OCI-M1 (cell line): ENCODE measurements around the gene SPECC1L.
A peak's percentile ranks its signal among the peaks of the same experiment; 100 is the strongest.

Source experiments
- DNase-seq: peaks from one replicate; lab custom pipeline; 2025; lab: John Stamatoyannopoulos, UW

The SPECC1L gene

DNA sequence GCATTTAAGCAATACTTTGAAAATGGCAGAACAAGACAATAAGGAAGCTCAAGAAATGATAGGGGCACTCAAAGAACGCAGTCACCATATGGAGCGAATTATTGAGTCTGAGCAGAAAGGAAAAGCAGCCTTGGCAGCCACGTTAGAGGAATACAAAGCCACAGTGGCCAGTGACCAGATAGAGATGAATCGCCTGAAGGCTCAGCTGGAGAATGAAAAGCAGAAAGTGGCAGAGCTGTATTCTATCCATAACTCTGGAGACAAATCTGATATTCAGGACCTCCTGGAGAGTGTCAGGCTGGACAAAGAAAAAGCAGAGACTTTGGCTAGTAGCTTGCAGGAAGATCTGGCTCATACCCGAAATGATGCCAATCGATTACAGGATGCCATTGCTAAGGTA is 51.9 kb downstream of the SPECC1L start:
- DNase-seq, result no peak

DNA sequence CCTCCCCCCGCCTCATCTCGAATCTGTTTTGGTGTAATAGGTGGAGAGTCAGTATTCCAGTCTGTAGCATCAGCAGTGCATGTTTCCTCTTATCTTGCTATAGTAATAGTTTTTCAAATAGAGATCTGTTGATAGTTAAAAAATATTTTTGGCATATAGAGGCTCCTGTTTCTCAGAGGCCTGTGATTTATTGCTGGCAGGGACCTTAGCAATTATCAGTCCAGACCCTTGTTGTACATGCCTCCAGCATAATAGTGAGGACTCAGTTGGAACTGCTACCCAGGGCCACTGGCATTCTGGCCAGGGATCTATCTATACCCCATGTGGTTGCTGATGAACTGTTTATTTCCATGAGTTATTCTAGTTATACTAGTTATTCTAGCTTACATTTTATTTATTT is 52.6 kb downstream of the SPECC1L start:
- no peak for DNase-seq

DNA sequence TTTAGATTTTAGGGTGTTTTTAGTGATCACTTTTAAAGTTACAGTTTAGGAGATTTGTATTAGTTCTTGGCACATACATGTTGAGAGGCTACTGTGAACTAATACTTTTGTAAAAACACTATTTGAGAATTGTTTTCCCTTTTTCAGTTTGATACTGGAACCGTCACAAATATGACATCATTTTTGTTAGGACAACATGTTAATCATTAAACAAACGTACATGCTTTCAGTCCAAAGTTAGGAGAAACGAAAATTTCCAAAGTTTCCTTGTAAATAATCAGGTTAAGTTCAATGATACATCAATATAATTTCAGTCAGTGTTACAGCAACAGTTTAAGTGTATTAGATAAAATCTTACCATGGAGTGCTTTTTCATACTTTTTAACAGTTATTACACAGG is 53.1 kb downstream of the SPECC1L start:
- no peak for DNase-seq

DNA sequence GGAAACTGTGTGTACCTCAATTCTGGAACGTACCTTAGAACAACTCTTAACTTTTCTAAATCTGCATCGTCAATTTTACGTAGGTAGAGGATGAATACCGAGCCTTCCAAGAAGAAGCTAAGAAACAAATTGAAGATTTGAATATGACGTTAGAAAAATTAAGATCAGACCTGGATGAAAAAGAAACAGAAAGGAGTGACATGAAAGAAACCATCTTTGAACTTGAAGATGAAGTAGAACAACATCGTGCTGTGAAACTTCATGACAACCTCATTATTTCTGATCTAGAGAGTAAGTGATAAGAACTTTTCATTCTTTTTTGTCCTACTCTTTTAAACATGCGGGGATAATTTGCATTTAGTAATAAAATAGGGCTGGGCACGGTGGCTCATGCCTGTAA is 53.5 kb downstream of the SPECC1L start:
- DNase-seq, result no peak

DNA sequence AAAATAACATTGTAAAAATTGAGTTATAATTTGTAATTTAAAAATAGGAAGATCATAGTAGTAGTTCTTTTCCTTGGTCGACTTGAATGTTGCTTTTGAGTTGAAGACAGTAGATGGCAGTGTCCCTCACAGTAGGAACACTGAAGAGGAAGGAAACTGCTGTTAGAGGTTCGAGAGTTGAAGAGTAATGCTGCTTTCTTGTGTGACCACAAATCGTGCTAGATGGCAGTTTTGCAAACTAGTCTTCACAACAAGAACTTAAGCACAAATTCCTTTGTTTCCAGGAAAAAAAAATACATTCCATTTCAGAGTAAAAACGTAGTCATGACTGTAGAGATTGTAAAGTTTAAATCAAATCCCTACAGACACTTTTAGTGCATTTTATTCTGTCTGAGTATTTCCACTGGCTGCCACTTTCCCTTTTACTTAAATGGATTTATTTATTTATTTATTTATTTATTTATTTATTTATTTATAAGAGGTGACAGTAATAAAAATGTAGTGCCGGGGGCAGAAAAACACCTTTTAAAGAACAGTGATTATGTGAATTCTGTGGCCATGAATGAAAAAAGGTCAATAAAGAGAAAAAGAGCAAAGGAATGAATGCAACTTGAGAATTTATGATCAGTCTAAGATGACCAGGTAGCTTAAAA is 54.6 kb downstream of the SPECC1L start:
- DNase-seq, result peak; percentile 92

DNA sequence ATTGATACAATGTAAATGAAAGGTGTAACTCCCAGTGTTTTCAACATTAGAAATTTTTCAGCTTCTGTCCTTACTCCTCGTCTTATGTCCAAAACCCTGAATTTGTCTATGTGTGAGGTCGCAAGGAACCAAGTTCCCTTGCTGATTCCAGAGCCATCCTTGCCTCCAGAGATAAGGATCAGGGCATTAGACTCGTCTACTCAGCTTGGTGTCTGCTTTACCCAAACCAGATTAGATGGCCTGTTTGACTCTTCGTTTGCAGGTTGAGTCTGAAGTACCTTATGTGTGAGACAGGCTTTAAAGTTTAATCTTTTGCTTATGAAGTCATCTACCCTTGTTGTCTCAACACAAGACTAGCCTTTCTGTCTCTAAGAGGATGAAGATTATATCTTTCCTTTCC is 55.6 kb downstream of the SPECC1L start:
- no peak for DNase-seq

DNA sequence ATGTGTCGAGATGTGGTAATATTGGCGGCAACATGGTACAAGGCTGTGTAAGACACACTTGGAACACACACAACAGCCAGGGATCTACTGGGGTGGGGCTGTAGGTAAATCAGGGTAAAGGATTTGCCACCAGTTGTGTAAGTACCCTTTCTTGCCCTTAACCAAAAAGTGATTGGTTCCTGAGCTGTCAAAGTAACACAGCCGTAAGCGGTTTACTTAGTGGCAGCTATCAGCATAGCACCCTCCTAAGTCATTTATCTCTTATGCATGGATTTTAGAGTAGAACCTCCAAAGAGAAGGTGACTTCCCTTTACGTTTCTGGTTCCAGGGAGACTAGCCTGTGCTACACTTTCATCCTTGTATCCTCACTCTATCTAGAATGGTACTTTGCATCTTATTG is 57.2 kb downstream of the SPECC1L start:
- DNase-seq, result no peak

DNA sequence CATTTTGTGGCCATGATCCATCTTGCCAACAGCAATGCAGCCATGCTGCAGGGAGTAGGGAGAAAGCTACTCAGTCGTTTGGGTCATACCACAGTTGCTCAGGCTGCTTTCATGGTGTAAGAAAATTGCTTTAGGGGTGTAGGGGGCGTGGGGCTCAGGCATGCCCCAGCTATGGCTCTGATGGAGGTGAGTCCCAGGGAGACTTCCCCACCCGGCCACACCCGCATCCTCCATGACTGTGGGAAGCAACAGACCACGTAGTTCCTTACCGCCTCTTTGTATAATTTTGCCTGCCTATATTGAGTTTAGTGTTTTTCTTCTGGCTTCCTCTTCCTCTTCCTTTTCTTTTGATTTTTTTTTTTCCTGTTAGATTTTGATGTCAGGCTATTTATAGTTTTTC is 58.8 kb downstream of the SPECC1L start:
- no peak for DNase-seq

DNA sequence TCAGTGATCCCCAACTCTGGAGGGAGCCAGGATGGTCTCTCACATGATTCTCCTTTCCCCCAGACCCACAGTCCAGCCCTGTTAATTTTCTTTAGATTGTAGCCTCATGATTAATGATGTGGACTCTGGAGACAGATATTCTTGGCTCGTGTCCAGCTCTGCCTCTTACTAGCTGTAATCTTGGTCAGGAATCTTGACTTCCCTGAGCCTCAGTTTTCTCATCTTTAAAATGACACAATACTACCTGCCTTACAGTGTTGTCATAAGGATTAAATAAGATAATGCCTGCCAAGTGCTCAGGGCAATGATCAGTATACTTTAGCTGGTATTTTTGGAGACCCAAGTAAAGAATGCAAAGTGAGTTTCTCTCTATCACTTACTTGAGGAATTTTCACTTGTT is 60.0 kb downstream of the SPECC1L start:
- DNase-seq, result peak; percentile 40

DNA sequence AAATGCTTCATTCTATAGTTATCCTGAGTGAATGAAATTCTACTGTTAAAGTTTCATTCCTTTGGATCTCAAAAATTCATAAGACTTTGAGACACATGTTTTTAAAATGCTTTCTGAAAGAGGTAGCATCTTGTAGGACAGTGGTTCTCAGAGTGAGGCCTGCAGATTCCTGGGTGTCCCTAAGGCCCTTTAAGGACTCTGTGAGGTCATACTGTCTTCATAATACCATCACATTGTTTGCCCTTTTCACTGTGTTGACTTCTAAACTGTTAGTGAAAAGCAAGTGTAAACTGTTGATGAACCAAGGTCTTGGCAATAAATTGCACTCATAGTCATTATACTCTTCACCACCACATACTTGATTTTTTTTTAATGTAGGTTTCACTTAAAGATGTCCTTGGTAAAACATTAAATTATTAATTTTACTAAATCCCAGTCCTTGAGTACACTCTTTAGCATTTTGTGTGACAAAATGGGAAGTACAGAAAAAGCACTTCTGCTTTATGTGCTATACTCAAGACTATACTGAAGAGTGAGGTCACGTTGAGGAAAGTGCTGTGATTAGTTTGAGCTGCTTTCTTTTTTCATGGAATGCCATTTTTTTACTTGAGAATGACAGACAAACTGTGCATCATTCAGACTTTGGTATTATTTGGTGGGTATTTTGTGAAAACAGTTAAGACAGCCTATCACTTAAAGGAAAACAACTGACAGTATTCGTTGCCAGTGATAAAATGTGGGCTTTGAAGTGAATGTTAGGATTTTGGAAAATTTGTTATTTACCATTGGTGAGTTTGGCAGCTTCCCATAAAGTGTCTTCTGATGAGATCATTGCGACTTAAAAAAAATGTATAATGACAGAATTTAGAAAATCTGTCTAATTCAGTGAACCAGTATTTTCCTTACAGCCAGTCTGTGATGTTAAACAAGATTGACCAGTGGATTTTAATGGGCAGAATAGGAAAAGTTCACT is 61.1 kb downstream of the SPECC1L start:
- peak; percentile 67 for DNase-seq

DNA sequence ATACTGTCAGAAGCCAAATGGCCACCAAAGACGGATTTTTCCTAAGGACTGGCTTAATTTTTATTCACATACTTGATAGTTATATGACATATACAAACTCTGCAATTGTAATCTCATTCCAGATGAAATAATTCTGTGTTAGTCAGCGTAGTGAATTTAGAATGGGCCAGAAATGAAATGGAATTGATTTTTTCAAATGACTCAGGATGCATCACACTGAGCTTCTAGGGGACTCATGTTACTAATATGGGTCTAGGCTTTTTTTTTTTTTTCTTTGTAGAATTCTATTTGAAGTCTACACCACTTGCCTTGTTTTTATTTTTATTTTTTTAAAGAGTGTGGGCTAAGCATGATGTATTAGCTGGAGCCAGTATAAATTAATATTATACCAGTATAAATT is 62.7 kb downstream of the SPECC1L start:
- DNase-seq, result no peak

DNA sequence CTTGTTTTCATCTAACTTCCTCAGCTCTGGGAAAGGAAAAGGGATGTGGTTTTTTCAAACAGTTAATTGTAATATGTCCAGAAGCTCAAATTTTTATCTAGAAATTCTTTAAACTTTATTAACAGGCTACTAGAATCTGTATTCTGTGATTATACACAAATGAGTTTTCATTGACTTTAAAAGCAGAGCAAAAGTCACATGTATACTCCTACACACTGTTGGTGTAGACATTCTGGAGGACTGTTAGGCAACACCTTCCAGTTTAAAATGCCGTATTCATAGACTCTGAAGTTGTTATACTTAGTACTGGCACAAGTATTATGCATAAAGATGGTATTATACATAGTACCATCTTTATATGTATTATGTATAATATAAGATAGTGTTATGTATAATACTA is 64.9 kb downstream of the SPECC1L start:
- DNase-seq, result no peak

DNA sequence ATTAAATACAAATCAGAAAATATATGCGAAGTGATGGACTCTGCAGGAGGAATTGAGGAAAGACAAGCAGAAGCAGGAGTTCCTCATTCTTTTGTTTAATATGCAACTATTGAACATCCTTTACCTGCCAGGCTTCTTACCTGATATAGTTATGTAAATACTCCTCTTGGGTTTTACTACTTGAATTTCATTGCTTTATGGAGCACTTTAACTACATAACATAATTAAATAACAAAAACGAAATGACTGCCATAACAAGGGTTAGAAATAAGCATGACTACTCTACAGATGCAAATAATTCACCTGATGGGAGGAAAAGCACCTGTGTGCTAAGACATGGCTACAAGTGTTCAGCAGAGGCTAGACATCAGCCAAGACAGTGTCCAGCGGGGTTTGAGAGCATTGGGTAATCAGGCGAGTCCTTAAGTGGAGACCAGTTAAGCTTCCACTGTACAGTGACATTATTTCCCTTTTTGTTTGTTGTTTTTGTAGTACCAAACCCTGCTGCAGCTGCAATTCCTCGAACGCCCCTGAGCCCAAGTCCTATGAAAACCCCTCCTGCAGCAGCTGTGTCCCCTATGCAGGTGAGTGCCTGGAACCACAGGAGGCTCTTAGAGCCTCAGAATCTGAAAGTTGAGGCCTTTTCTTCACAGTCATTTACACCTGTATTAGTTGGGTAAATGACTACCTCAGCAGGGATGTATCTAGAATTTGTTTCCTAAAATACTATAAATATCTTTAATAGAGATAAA is 67.4 kb downstream of the SPECC1L start:
- no peak for DNase-seq

DNA sequence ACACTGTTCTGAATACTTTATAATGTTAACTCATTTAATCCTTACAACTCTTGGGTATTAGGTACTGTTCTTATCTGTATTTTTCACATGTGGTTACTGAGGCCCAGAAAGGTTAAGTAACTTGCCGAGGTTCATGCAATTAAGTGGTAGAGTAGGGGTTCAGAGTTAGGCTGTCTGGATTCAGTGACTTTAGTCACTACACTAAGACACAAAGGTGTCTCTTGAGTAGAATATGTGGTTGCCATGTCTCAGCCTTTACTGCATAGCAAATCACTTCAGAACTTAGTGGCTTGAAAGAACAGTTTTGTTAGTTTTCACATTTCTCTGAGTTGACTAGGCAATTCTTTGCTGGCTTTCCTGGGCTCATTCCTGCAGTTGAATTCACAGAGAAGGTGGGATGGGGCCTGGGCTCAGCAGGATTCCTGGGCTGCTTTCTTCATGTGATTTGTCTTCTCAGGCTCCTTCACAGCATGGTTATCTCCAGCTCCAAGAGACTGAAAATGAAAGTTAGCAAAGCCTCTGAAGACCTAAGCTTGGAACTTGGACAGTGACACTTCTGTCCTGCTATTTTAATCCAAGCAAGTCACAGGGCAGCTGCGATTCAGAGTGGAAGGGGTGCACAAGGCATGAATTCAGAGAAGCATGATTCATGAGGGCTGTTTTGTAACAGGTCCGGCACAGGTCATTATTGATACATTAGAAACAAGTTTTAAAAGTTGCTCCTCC is 68.3 kb downstream of the SPECC1L start:
- DNase-seq, result no peak

DNA sequence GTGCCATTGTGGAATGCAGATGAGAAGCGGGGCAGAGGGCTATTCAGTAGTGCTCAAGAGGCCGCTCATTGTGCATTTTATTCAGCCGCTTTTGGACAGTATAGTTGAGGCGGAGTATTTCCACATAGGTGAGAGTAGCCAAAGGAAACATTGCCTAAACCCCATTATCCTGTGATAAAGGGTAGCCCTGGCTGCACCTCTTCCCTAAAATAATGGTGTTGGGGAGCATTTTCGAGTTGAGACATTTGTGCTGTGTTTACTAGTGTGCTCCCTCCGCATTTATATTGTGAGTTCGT is 68.8 kb downstream of the SPECC1L start:
- no peak for DNase-seq

DNA sequence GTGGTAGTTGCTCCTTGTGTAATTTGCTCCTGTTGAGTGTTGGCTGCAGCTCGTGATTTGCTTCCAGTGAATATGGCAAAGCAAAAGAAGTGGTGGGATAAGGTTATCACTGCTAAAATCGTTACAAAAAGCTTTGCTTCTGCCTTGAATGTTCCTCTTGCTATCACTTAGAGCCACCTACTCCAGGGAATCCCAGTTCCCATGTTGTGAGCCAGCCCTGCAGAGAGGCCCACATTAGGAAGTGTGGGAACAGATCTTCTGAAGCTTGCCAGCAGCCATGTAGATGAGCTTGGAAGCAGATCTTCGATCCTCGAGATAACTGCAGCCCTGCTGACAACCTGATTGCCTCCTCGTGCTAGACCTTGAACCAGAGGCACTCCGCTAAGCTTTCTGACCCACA is 71.0 kb downstream of the SPECC1L start:
- no peak for DNase-seq

DNA sequence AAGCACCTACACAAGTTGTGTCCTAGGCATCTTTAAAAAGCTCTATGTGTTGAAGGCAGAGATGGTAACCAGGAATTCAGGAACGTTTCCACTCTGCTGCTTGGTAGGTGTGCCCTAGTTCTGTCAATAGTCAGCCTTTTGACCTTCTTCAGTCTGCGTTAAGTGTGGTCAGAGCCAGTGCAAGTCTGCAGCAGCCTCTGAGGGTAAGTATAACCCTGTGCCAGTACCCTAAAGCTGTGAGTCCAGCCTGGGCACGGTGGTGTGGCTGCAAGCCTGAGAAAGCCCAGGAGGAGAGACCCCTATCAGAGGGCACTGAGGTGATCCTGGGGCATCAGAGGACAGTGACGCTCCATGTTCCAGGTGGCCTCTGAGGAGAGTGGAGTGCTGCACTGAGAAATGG is 80.0 kb downstream of the SPECC1L start:
- no peak for DNase-seq

DNA sequence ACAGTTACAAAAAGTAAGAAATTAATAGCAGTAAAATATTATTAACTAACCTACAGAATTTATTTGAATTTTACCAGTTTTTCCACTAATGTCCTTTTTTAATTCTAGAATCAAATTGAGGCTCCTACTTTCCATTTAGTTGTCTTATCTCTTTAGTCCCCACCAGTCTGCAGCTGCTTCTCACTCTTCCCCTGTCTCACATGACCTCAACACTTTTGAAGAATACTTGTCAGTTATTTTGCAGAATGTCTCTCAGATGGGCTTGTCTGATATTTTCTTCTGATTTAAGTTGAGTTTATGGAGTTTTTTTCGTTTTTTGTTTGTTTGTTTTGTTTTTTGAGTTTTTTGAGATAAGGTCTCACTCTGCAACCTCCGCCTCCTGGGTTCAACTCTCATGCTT is 82.5 kb downstream of the SPECC1L start:
- peak; percentile 30 for DNase-seq

DNA sequence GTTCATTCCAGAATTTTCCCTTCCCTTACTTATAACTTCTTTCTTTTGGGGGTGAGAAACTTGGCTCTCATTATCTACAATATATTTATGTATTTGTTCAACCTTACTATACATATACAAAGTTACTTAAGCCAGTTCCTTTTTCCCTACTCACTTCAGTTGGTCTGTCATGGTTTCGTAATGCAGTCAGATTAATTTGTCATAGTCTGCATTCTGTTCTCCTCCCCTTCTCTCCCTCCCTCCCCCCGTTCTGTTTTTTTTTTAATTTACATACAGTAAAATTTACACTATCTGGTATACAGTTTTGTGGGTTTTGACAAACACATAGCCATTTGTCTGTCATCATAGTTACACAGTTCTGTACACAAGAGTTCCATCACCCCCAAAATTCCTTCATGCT is 84.9 kb downstream of the SPECC1L start:
- DNase-seq, result peak; percentile 66

DNA sequence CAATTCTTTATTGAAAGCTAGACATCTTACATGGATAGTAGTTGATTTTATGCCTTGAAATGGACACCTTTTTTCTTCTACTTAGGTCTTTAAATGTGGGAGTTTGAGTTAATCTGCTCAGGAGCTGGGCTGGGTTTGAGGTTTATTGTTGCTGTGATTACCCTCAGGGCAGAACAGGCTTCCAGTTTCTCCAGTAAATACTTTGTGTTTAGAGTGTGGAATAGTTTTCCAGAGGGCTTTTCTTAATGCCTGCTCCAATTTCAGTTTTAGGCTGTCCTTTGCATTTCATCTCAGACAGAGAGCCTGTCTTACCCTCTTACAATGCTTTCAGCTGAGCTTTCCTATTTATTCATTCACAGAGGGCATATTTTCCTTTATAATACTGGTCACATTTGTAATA is 86.9 kb downstream of the SPECC1L start:
- DNase-seq, result no peak

DNA sequence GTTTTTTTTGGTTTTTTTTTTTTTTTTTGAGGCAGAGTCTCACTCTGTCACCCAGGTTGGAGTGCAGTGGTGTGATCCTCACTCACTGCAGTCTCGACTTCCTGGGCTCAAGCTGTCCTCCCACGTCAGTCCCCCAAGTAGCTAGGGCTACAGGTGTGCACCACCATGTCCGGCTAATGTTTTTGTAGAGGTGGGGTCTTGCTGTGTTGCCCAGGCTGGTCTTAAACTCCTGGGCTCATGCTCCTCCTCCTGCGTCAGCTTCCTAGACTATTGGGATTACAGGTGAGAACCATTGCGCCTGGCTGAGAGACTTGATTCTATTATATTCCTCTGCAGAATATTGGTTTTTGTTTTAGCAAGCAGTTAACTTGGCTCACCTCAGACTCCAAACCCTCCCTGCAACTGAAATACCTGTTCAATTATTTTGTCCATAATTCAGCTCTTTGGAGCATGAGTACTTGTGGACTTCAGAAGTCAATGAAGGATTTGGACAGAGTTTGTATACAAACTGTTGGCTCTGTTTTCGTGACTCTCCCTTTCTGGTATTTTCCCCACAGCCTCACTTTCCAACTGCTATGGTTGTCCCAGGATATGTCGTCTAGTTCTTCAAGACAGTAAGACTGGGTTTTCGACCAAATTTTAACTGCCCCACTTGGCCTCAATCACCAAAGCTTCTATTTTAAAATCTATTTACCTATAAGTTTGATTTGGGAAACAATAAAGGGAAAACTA is 87.6 kb downstream of the SPECC1L start:
- no peak for DNase-seq
